HG03378 (cell line): Measurements from ENCODE around the gene CTRB1.

Experiments used
- ATAC-seq: cut with Tn5 transposase; IDR thresholded peaks from one replicate; pipeline ENCODE4 v1.9.1; 2021; ENCODE audit warnings: mild to moderate bottlenecking, moderate library complexity; ENCODE audit not compliant: unreplicated experiment

The CTRB1 gene

DNA sequence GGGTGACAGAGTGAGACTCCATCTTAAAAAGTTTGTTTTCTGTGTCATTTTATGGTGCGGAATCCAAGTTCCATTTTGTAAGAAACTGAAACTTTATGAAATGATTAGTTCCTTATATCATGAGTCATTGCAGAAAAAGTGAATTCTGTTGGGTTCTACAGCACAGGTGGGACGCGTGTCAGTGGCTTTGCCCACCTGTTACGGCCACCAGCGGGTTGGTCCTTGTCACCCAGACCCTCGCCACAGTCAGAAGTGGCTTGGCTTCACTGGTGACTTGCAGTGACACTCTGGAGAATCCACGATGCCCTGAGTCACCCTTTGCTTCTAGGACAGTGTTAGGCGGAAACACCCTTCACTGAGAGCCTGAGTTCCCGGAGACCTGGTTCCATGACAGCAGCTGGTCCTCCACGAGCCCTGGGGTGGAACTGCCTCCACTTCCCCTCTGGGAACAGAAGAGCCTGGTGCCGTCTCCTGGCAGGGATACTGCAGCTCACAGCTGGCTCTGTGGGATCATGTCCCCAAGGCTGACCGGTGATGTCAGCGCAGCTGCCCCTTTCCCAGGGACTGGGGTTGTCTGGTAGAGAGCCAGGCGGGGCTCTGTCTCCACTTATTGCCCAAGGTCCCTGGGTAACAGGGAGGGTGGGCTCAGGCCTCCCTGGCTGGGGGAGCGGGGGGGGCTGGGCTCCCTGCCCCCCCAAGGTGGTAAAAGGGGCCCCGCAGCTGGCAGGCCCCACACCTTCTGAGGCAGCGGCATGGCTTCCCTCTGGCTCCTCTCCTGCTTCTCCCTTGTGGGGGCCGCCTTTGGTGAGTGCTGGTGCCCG lies at the start of gene CTRB1:
CTRB1 (plus strand) TSS at position 733 of the 821 bp plus-strand sequence; CDS start at position 753, 20 bp downstream.
- ATAC-seq = peak; percentile 59

GRCh38 chr16:75169899-75170405 lies 48.8 kb upstream of the CTRB1 start:
- no peak for ATAC-seq

GRCh38 chr16:75172578-75172977 lies 46.2 kb upstream of the CTRB1 start:
- no peak for ATAC-seq

DNA sequence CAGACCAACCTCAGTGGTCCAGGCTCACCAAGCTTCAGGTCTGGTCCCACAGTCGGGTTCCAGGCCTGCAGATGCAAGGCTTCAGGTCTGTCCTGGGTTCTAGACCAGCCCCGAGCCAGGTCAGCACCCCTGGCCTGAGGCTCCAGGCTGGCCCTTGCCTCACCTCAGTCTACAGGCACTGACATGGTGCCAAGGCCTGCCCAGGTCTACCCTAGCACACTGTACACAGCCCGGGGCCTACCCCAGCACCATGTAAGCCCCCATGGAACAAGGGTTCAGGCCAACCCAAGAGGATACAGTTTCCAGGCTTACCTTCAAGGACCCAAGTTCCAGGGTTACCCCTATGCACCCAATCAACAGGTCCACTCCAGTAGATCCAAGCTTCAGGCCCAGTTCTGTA lies 43.7 kb upstream of the CTRB1 start:
- no peak for ATAC-seq

DNA sequence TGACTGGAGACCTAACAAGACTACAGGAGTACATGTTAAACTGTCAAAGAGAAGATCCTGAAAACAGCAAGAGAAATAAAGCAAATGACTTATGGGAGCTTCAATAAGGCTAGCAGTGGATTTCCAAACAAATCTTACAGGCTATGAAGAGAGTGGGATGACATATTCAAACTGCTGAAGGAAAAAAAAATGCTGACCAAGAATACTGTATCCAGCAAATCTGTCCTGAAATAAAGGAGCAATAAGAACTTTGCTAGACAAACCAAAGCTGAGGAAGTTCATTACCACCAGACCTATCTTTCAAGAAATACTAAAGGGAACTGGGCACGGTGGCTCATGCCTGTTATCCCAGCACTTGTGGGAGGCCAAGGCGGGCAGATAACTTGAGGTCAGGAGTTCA lies 41.9 kb upstream of the CTRB1 start:
- no peak for ATAC-seq

- ATAC-seq = no peak
These were observed 39.6 kb upstream of the CTRB1 start for GRCh38 chr16:75179208-75179607.

DNA sequence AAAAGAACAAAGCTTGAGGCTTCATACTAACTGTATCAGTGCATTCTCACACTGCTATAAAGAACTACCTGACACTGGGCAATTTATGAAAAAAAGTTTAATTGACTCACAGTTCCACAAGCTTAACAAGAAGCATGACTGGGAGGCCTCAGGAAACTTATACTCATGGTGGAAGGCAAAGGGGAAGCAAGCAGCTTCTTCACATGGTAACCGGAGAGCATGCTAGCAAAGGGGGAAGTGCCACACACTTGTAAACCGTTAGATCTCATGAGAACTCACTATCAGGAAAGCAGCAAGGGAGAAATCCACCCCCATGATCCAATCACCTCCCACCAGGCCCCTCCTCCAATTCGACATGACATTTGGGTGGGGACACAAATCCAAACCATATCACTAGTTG lies 37.2 kb upstream of the CTRB1 start:
- ATAC-seq = no peak

DNA sequence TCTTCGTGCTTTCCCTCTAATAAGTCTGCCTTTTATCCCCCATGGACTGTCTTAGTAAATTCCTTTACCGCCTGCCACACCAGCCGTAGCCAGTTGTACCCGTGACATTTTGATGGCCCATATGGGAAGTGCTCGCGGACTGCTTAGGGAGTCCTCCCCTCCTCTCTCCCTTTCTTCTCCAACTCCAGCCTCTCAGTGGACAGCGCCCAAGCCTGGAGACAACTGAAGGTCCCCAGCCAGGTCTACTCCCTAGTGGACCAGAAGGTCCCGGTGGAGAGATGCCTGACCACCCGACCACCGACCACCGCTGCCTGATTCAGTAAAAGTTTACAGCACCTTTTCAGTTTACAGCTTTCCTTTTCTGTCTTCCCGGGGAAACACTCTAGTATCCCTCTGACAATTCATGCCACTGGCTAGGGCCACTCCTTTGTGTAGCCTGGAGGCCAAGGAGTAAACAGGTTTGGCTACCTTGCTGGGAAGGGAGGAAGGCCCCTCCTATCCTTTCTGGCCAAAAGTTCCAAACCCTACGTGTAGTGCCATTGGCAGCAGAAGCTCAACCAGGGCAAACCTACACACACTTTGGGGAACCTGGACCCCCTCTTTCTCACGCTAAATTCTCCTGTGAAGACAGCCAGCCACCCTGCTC lies 29.8 kb upstream of the CTRB1 start:
- ATAC-seq = no peak

GRCh38 chr16:75189638-75190245 lies 29.0 kb upstream of the CTRB1 start:
- ATAC-seq = no peak

- ATAC-seq = no peak
These were observed 26.1 kb upstream of the CTRB1 start for GRCh38 chr16:75192606-75193264.

GRCh38 chr16:75193265-75193650 lies 25.5 kb upstream of the CTRB1 start:
- no peak for ATAC-seq

DNA sequence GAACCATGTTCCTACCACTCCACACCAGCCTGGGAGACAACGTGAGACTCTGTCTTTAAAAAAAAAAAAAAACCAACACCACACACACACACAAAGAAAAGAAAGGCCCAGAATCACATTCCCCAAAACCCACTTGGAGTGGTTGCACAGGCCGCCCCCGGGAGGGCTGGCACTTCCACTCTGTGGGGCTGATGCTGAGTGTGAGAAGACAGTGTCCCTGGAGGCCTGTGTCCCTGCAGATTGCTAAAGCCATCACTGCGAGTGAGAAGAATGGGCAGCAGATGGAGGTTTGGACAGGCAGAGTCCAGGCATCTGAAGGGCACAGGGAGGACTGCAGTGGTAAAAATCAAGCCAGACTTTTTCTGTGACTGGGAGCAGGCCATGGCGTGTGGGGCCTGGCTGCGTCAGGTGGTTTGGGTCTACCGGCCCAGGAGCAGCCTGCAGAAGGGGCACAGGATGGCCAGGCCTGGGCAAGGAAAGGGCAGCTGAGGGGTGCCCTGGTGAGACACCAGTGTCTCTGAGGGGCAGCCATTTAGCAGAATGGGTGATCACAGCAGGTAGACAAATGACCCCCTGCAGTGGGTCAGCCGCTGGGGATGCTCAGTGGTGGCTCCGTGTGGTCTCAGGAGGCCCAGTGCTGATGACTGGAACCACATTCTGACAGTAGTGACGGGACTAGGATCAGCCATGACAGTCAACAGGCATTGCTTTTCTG lies 24.9 kb upstream of the CTRB1 start:
- ATAC-seq = no peak

DNA sequence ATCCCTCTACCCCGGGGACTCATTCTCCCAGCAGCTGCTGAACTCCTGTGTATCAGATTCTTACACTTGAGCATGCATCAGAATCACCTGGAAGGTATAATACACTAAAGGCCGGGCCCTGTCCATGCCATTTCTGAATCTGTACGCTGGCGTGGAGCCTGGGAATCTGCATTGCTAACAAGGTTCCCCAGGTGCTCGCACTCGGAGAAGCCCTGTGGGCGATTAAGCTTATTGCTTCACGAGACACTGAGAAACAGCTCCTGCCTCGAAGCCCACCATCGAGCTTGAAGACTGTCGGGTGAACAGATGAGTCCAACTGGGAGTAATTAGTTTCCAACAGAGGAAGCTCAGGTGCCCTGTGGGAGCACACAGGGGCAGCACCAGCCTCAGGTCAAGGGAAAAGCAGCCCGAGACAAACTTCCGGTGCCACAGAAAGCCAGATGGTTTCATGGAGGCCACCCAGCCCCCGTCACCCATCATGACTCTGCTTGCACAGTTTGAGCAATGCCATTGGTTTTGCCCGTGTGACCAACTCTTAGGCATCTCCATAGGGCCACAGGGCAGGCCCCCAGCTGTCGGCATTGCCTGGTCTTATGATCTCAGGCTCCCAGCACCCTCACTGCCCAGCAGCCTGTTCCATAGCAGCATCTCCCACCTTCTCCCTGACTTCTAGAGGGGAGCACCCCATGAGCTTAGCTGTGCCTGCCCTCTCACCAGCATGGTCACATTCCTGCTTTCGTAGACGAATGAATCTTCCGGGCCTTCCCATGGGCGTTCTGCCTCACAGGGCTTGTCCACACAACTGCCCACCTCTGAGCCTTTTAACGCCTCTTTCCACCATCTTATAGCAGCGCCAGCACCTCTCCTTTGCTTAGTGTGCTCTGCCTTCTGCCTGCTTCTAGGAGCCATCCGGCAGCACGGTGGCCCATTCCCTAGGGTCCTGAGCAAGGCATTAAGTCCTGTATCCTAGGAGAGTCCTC lies 22.7 kb upstream of the CTRB1 start:
- no peak for ATAC-seq

GRCh38 chr16:75196836-75197235 lies 22.0 kb upstream of the CTRB1 start:
- ATAC-seq = no peak

DNA sequence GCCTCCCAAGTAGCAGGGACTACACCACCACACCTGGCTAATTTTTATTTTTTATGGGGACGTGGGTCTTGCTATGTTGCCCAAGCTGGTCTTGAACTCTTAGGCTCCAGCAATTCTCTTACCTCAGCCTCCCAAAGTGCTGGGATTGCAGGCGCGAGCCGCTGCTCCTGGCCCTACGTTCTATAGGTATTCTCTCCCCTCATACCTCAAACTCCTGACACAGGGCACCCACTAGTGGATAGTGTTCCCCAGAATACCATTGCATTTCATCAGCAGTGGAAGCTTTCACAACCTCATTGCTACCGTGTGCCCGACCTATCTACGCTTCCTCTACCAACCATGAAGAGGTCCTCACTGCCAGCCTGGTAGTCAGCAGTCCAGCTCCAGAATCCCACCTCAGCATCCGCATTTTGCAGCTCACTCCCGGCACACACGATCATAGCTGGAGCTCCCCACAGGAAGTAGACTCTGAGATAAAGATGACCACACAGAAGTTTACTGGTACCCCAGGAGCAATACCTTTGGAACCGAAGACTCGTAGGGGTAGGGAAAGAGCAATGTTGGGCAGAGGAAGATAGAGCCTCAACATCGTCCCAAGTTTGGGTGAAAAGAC lies 21.2 kb upstream of the CTRB1 start:
- no peak for ATAC-seq

GRCh38 chr16:75198135-75198600 lies 20.6 kb upstream of the CTRB1 start:
- no peak for ATAC-seq

DNA sequence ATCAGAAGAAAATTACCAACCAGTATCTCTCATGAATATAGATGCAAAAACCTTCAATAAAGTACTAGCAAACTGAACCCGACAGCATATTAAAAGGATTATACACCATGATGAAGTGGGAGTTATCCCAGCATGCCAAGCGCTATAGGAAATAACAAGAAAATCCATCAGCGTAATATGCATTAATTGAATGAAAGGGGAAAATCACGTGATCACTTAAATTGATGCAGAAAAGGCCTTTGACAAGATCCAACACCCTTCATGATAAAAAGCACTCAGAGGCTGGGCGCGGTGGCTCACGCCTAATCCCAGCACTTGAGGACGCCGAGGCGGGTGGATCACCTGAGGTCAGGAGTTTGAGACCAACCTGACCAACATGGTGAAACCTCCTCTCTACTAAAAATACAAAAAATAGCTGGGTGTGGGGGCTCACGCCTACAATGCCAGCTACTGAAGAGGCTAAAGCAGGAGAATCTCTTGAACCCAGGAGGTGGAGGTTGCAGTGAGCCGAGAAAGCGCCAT lies 16.7 kb upstream of the CTRB1 start:
- ATAC-seq = no peak

DNA sequence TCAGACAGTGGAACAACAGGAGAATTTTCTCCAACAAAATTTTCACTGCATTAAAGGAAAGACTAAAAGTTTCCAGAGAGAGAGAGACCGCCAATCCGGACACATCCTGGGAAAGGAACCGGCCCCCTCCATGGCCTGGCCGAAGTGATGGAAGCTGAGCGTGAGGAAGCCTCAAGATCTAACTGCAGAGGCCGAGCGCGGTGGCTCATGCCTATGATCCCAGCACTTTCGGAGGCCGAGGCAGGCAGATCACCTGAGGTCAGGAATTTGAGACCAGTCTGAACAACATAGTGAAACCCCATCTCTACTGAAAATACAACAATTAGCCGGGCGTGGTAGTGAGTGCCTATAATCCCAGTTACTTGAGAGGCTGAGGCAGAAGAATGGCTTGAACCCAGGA lies 15.7 kb upstream of the CTRB1 start:
- ATAC-seq = no peak
